Measurements from ENCODE around the gene CD82. TPM values are rescaled to one million over a fixed set of nuclear protein-coding genes. Genes with fewer than 3 reads are reported as not detected.

CD82 gene
- total RNA-seq, 2 experiments from 2014 or later, result 1.2 to 6.4 TPM

DNA sequence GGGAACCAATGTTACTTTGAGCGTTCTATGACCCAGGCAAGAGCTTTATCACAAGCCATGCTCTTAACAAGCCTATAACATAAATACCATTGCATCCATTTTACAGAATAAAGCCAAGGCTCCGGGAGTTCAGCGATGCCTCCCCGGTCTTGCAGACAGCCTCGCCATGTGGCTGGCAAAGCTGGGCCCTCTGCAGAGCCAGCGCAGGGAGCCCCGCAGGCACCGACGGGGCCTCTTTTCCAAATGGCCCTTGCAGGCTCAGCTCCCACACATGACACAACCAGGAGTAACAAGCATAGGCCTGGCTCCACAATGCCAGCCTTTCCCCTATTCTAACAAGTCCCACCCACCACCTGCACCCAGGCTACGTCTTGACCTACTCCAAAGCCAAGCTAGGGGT is 89.1 kb downstream of the CD82 start:
- Histone ChIP-seq H3K4me1 (ENCODE audit: insufficient read depth, low read length, poor library complexity, severe bottlenecking) (peaks cover 3% of the 10 kb centered on the region), H3K4me2 (ENCODE audit: low read length) (no peak overlapping the region), H3K27ac (ENCODE audit: low read depth, low read length, poor library complexity, severe bottlenecking) (no peak overlapping the region), H3K4me3 (ENCODE audit: low read depth, low read length, poor library complexity, severe bottlenecking) (no peak overlapping the region), H2AFZ (ENCODE audit: low read length) (no peak overlapping the region), H3K9me3 (ENCODE audit: low read length) (no peaks in the 10 kb centered on the region), H3K9me2 (ENCODE audit: insufficient read depth, low read length) (no peaks in the 10 kb centered on the region), H3K36me3 (ENCODE audit: insufficient read depth, low read length) (no peaks in the 10 kb centered on the region), H3K79me2 (ENCODE audit: insufficient read depth, low read depth, low read length) (no peaks in the 10 kb centered on the region), H4K20me1 (ENCODE audit: insufficient read depth, low read length) (no peaks in the 10 kb centered on the region)
- no TSS peak for BruUV-seq (replicated peaks)
- DNase-seq (ENCODE audit: low spot score), result no peak
- intact Hi-C loops (cut with micrococcal nuclease; ENCODE audit: unreplicated experiment), result no loop called here
- ChIA-PET POLR2A (no interaction called here), CTCF (ENCODE audit: unreplicated experiment) (no interaction called here)
- TF ChIP-seq, protein P1, sequence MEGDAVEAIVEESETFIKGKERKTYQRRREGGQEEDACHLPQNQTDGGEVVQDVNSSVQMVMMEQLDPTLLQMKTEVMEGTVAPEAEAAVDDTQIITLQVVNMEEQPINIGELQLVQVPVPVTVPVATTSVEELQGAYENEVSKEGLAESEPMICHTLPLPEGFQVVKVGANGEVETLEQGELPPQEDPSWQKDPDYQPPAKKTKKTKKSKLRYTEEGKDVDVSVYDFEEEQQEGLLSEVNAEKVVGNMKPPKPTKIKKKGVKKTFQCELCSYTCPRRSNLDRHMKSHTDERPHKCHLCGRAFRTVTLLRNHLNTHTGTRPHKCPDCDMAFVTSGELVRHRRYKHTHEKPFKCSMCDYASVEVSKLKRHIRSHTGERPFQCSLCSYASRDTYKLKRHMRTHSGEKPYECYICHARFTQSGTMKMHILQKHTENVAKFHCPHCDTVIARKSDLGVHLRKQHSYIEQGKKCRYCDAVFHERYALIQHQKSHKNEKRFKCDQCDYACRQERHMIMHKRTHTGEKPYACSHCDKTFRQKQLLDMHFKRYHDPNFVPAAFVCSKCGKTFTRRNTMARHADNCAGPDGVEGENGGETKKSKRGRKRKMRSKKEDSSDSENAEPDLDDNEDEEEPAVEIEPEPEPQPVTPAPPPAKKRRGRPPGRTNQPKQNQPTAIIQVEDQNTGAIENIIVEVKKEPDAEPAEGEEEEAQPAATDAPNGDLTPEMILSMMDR (conservative IDR thresholded peaks at IDR 0.05; ENCODE audit: low read length), result no peak

DNA sequence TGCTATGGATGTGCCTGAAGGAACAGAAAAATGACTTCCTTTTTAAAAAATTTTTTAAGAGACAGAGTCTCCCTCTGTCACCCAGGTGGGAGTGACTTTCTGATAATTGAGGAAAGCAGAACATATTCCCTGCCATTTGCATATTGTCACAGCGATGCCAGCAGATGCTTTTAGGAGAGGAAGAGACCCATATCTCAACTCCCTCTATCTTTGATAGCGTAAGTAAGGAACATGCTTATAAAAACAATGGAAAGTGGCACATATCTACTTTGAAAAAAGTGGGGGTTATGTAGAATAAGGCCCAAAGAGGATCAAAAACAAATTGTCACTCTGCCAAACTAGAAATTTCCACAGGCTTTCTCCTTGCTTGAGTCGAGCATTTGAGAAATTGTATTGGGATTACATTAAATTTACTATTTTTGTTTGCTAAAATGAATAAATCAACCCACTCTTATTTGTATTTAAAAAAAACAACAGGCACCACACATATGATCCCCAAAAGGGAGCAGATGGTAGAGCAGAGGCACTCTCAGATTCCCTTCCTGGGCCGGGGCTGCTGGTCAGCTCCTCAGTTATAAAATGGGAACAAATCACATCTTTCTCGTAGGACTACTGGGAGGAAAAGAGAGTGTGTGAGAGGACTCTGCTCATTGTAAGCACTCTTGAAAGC is 92.5 kb downstream of the CD82 start:
- ChIA-PET CTCF (ENCODE audit: unreplicated experiment) (no interaction called here), POLR2A (no interaction called here)
- no TSS peak for BruUV-seq (replicated peaks)
- Histone ChIP-seq H3K4me1 (ENCODE audit: insufficient read depth, low read length, poor library complexity, severe bottlenecking) (no peaks in the 10 kb centered on the region), H3K79me2 (ENCODE audit: insufficient read depth, low read depth, low read length) (no peaks in the 10 kb centered on the region), H2AFZ (ENCODE audit: low read length) (no peak overlapping the region), H3K36me3 (ENCODE audit: insufficient read depth, low read length) (no peaks in the 10 kb centered on the region), H3K9me2 (ENCODE audit: insufficient read depth, low read length) (no peaks in the 10 kb centered on the region), H4K20me1 (ENCODE audit: insufficient read depth, low read length) (no peaks in the 10 kb centered on the region), H3K4me2 (ENCODE audit: low read length) (no peak overlapping the region), H3K4me3 (ENCODE audit: low read depth, low read length, poor library complexity, severe bottlenecking) (no peak overlapping the region), H3K27ac (ENCODE audit: low read depth, low read length, poor library complexity, severe bottlenecking) (no peak overlapping the region), H3K9me3 (ENCODE audit: low read length) (no peaks in the 10 kb centered on the region)
- no peak for TF ChIP-seq EZH2phosphoT487 (IDR thresholded peaks at IDR 0.05; ENCODE audit: borderline replicate concordance, low read depth, low read length)
- TF ChIP-seq, protein P1 (conservative IDR thresholded peaks at IDR 0.05; ENCODE audit: low read length), result no peak
- no peak for DNase-seq (ENCODE audit: low spot score)
- intact Hi-C loops (cut with micrococcal nuclease; ENCODE audit: unreplicated experiment), result no loop called here

DNA sequence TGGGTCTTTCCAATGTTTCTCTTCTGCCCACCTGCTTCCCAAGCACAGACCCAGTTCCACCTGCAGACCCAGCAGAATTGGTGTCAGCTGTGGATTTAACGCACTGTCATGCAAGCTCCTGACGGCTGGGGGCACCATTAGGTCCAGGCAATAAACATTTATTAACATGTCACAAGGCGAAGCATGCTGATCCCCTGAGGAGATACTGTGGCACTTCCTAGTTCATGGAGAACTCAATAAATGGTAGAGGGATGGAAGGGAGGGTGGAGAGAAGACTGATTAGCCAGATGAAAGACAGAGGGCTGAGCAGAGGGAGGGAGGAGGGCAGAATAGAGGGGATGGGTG is 93.0 kb downstream of the CD82 start:
- intact Hi-C loops (cut with micrococcal nuclease; ENCODE audit: unreplicated experiment), result no loop called here
- CTCF ChIA-PET (ENCODE audit: unreplicated experiment), result no interaction called here
- Histone ChIP-seq H3K4me1 (ENCODE audit: insufficient read depth, low read length, poor library complexity, severe bottlenecking) (no peaks in the 10 kb centered on the region), H3K4me3 (ENCODE audit: low read depth, low read length, poor library complexity, severe bottlenecking) (no peak overlapping the region), H3K79me2 (ENCODE audit: insufficient read depth, low read depth, low read length) (no peaks in the 10 kb centered on the region), H4K20me1 (ENCODE audit: insufficient read depth, low read length) (no peaks in the 10 kb centered on the region), H3K9me3 (ENCODE audit: low read length) (no peaks in the 10 kb centered on the region), H3K4me2 (ENCODE audit: low read length) (no peak overlapping the region), H3K27ac (ENCODE audit: low read depth, low read length, poor library complexity, severe bottlenecking) (no peak overlapping the region), H3K36me3 (ENCODE audit: insufficient read depth, low read length) (no peaks in the 10 kb centered on the region), H2AFZ (ENCODE audit: low read length) (no peak overlapping the region), H3K9me2 (ENCODE audit: insufficient read depth, low read length) (no peaks in the 10 kb centered on the region)
- POLR2A ChIA-PET, result no interaction called here
- no peak for DNase-seq (ENCODE audit: low spot score)
- no TSS peak for BruUV-seq (replicated peaks)
- TF ChIP-seq EZH2phosphoT487 (IDR thresholded peaks at IDR 0.05; ENCODE audit: borderline replicate concordance, low read depth, low read length), result no peak
- TF ChIP-seq, protein P1 (conservative IDR thresholded peaks at IDR 0.05; ENCODE audit: low read length), result no peak
